CD14-positive monocyte (primary cell): ENCODE data around the gene DGAT2. TPM values are rescaled to one million over a fixed set of nuclear protein-coding genes. Genes with fewer than 3 reads are reported as not detected.

ENCODE experiments used
- DNase-seq, 3 donors: peaks; one replicate each; pipeline ENCODE4 v3.0.0-alpha.2; 2011 to 2022
- H2AFZ ChIP-seq: 2 replicates; pipeline ENCODE4 v1.6.0; 2012; ENCODE audit warnings: mild to moderate bottlenecking, low read depth, low read length, inconsistent platforms; ENCODE audit not compliant: insufficient read depth, poor library complexity, severe bottlenecking
- H3K27ac ChIP-seq, 2 donors: 1 replicate in 1 of 2; 2 replicates in 1 of 2; pipeline ENCODE4 v1.5.1; 2012 to 2013; ENCODE audit warnings: low read length in 2 of 2, control low read depth in 1 of 2, inconsistent platforms in 1 of 2, low read depth in 1 of 2, mild to moderate bottlenecking in 1 of 2
- H3K27me3 ChIP-seq, 2 donors: one replicate each; pipeline versions ENCODE4 v1.6.0 to v1.6.1; 2011 to 2013; ENCODE audit warnings: low read length in 2 of 2; ENCODE audit not compliant: control insufficient read depth in 2 of 2, insufficient read depth in 2 of 2
- H3K36me3 ChIP-seq, 2 donors: replicated peaks in 1 of 2; 1 replicate in 1 of 2; 2 replicates in 1 of 2; pipeline versions ENCODE4 v1.5.1 to v1.6.1; 2012 to 2013; ENCODE audit warnings: low read length in 2 of 2, control low read depth in 1 of 2, inconsistent platforms in 1 of 2, mild to moderate bottlenecking in 1 of 2; ENCODE audit not compliant: insufficient read depth in 2 of 2, control insufficient read depth in 1 of 2
- H3K4me1 ChIP-seq, 2 donors: 1 replicate in 1 of 2; 2 replicates in 1 of 2; pipeline versions ENCODE4 v1.5.1 to v1.6.1; 2012 to 2013; ENCODE audit warnings: low read length in 2 of 2, control low read depth in 1 of 2, inconsistent platforms in 1 of 2, mild to moderate bottlenecking in 1 of 2, moderate library complexity in 1 of 2; ENCODE audit not compliant: insufficient read depth in 2 of 2, control insufficient read depth in 1 of 2
- H3K4me2 ChIP-seq: replicated peaks from 2 replicates; pipeline ENCODE3; 2012; ENCODE audit warnings: low read length, moderate library complexity, mild to moderate bottlenecking; ENCODE audit not compliant: poor library complexity, severe bottlenecking; ENCODE audit errors: extremely low read depth
- H3K4me3 ChIP-seq, 3 experiments: fragments of 200-600 bp in 1 of 3; sonication (generic) in 1 of 3; replicated peaks in 1 of 3; 1 replicate in 2 of 3; 2 replicates in 1 of 3; pipeline ENCODE4 v1.5.1; 2011 to 2013; ENCODE audit warnings: low read length in 3 of 3, mild to moderate bottlenecking in 3 of 3, control low read depth in 2 of 3, low read depth in 2 of 3, inconsistent platforms in 1 of 3, moderate library complexity in 1 of 3
- H3K79me2 ChIP-seq: 2 replicates; pipeline ENCODE4 v1.6.0; 2012; ENCODE audit warnings: mild to moderate bottlenecking, control low read depth, inconsistent platforms, low read length, moderate library complexity; ENCODE audit not compliant: insufficient read depth
- H3K9ac ChIP-seq: 2 replicates; pipeline ENCODE4 v1.6.0; 2017; ENCODE audit warnings: low read length, mild to moderate bottlenecking; ENCODE audit not compliant: insufficient read depth, poor library complexity, severe bottlenecking
- H3K9me3 ChIP-seq, 2 donors: replicated peaks in 1 of 2; 1 replicate in 1 of 2; 2 replicates in 1 of 2; pipeline versions ENCODE4 v1.5.1 to v1.6.1; 2012 to 2013; ENCODE audit warnings: low read length in 2 of 2, control low read depth in 1 of 2; ENCODE audit not compliant: control insufficient read depth in 1 of 2, insufficient read depth in 1 of 2
- H4K20me1 ChIP-seq: 2 replicates; pipeline ENCODE4 v1.6.0; 2012; ENCODE audit warnings: mild to moderate bottlenecking, low read length, control low read depth, moderate library complexity; ENCODE audit not compliant: insufficient read depth
- H3K27ac Mint-ChIP-seq, 7 donors: one replicate each; pipeline ENCODE4 v1.8.0; 2020; ENCODE audit warnings: mild to moderate bottlenecking in 7 of 7, mixed read lengths in 7 of 7, moderate library complexity in 6 of 7, inconsistent platforms in 2 of 7
- H3K27me3 Mint-ChIP-seq, 3 donors: one replicate each; pipeline ENCODE4 v1.8.0; 2021 to 2022; ENCODE audit warnings: low read depth in 3 of 3, mild to moderate bottlenecking in 3 of 3, mixed read lengths in 3 of 3, moderate library complexity in 3 of 3, inconsistent platforms in 1 of 3
- H3K36me3 Mint-ChIP-seq, 2 donors: one replicate each; pipeline ENCODE4 v1.8.0; 2020; ENCODE audit warnings: mixed read lengths in 2 of 2, inconsistent platforms in 1 of 2, mild to moderate bottlenecking in 1 of 2
- H3K4me1 Mint-ChIP-seq: one replicate; pipeline ENCODE4 v1.8.0; 2020; ENCODE audit warnings: mild to moderate bottlenecking, mixed read lengths
- H3K4me3 Mint-ChIP-seq, 2 donors: one replicate each; pipeline ENCODE4 v1.8.0; 2020; ENCODE audit warnings: mild to moderate bottlenecking in 2 of 2, mixed read lengths in 2 of 2, moderate library complexity in 1 of 2
- H3K9me3 Mint-ChIP-seq, 7 donors: one replicate each; pipeline ENCODE4 v1.8.0; 2020 to 2022; ENCODE audit warnings: mixed read lengths in 7 of 7, mild to moderate bottlenecking in 6 of 7, moderate library complexity in 6 of 7, inconsistent platforms in 2 of 7
- CTCF ChIP-seq: fragments of 200-600 bp; IDR thresholded peaks from one replicate; pipeline ENCODE4 v1.8.0; 2022; ENCODE audit warnings: antibody characterized with exemption, mild to moderate bottlenecking
- WGBS: methylation state at CpG from one replicate; pipeline ENCODE4 v1.1.5; 2013; ENCODE audit warnings: missing lambda C conversion rate; ENCODE audit not compliant: insufficient coverage; 5-methylcytosine and 5-hydroxymethylcytosine counted together
- intact Hi-C, 2 donors: fragments of 100-400 bp; cut with micrococcal nuclease; formaldehyde crosslinking; loops; one replicate each; pipeline versions ENCODE4 v1.15.0 to v1.15.1; 2023
- polyA plus RNA-seq, 3 donors: library from polyadenylated mRNA; depleted of rRNA in 1 of 3; unstranded in 2 of 3; stranded (reverse) in 1 of 3; fragments of 300-500 nt in 2 of 3; fragments of >200 nt in 1 of 3; fragmentation: Illumina TruSeq in 2 of 3; gene quantifications; 1 replicate in 2 of 3; 2 replicates in 1 of 3; pipeline ENCODE4 v1.2.3, GENCODE V29; 2012 to 2021

Gene DGAT2
- polyA plus RNA-seq, 3 donors = 7.0 to 18.4 (median 14.8) TPM

GRCh38 chr11:75781296-75781695 is 12.7 kb downstream of the DGAT2 start:
- Mint-ChIP-seq H3K27ac (no peak overlapping the region), H3K4me1 (peaks cover 54% of the 10 kb centered on the region), H3K27me3 (peaks cover 0 to 3% (median 0%) of the 10 kb centered on the region in 3 donors), H3K4me3 (no peak overlapping the region), H3K9me3 (no peaks in the 10 kb centered on the region), H3K36me3 (peaks cover 43 to 64% of the 10 kb centered on the region in 2 donors)
- Histone ChIP-seq H4K20me1 (no peaks in the 10 kb centered on the region), H3K27me3 (no peaks in the 10 kb centered on the region), H3K9me3 (no peaks in the 10 kb centered on the region), H3K9ac (no peak overlapping the region), H3K4me3 (no peak overlapping the region), H3K4me1 (peaks cover 49 to 54% of the 10 kb centered on the region in 2 donors), H3K79me2 (no peaks in the 10 kb centered on the region), H2AFZ (no peak overlapping the region), H3K27ac (no peak overlapping the region), H3K36me3 (peaks cover 18 to 28% of the 10 kb centered on the region in 2 donors), H3K4me2 (no peak overlapping the region)
- WGBS = 100% methylated on average over 3 of the region's 7 CpGs
- intact Hi-C loops = loop anchor here in 1 of 2 donors (10.0 kb wide), 1 partner anchor 46 kb away; no protein-coding TSS in a partner anchor
- TF ChIP-seq CTCF = no peak
- DNase-seq = no peak

GRCh38 chr11:75781831-75782230 is 13.3 kb downstream of the DGAT2 start:
- H2AFZ ChIP-seq = no peak overlapping the region
- Mint-ChIP-seq H3K9me3 (no peaks in the 10 kb centered on the region), H3K36me3 (peaks cover 42 to 62% of the 10 kb centered on the region in 2 donors), H3K4me3 (no peak overlapping the region), H3K27me3 (peaks cover 0 to 3% (median 0%) of the 10 kb centered on the region in 3 donors), H3K27ac (no peak overlapping the region), H3K4me1 (peaks cover 49% of the 10 kb centered on the region)
- H3K4me2 ChIP-seq = no peak overlapping the region
- no peak for TF ChIP-seq CTCF
- no peak overlapping the region for H3K9ac ChIP-seq
- H3K36me3 ChIP-seq = peaks cover 23 to 32% of the 10 kb centered on the region in 2 donors
- no peaks in the 10 kb centered on the region for H3K27me3 ChIP-seq
- peaks cover 43 to 48% of the 10 kb centered on the region in 2 donors for H3K4me1 ChIP-seq
- WGBS = 100% methylated on average over 2 of the region's 9 CpGs
- H3K79me2 ChIP-seq = no peaks in the 10 kb centered on the region
- intact Hi-C loops = loop anchor here in 1 of 2 donors (10.0 kb wide), 1 partner anchor 47 kb away; no protein-coding TSS in a partner anchor
- H3K9me3 ChIP-seq = no peaks in the 10 kb centered on the region
- H4K20me1 ChIP-seq = no peaks in the 10 kb centered on the region
- no peak for DNase-seq
- H3K27ac ChIP-seq = no peak overlapping the region
- no peak overlapping the region for H3K4me3 ChIP-seq
